Heart right ventricle (tissue), 16 donors: ENCODE measurements around the gene SMCO3. TPM values are rescaled to one million over a fixed set of nuclear protein-coding genes. Genes with fewer than 3 reads are reported as not detected.

Experiments
- ATAC-seq, 8 donors: fragments of 200-7000 bp; cut with Tn5 transposase; one replicate each; pipeline ENCODE4 v1.9.1; 2020; ENCODE audit warnings: mild to moderate bottlenecking in 8 of 8, moderate library complexity in 8 of 8, moderate number of reproducible peaks in 1 of 8
- DNase-seq, 2 donors: peaks; one replicate each; pipeline ENCODE4 v3.0.0-alpha.2; 2020
- H3K27ac ChIP-seq, 10 donors: fragments of 200-600 bp; sonication (generic) in 2 of 10; one replicate each; pipeline versions ENCODE4 v1.5.0 to v1.8.0; 2020 to 2022; ENCODE audit warnings: mild to moderate bottlenecking in 3 of 10
- H3K27me3 ChIP-seq, 7 donors: fragments of 200-600 bp; one replicate each; pipeline ENCODE4 v1.8.0; 2021 to 2022; ENCODE audit warnings: mild to moderate bottlenecking in 2 of 7
- H3K36me3 ChIP-seq, 9 donors: fragments of 200-600 bp; sonication (generic) in 1 of 9; one replicate each; pipeline versions ENCODE4 v1.5.0 to v1.8.0; 2020 to 2022; ENCODE audit warnings: mild to moderate bottlenecking in 2 of 9
- H3K4me1 ChIP-seq, 9 donors: fragments of 200-600 bp; sonication (generic) in 1 of 9; one replicate each; pipeline versions ENCODE4 v1.5.0 to v1.8.0; 2020 to 2022; ENCODE audit warnings: mild to moderate bottlenecking in 4 of 9
- H3K4me3 ChIP-seq, 10 donors: fragments of 200-600 bp; sonication (generic) in 2 of 10; one replicate each; pipeline versions ENCODE4 v1.5.0 to v1.8.0; 2020 to 2022; ENCODE audit warnings: mild to moderate bottlenecking in 7 of 10, moderate library complexity in 2 of 10
- H3K9me3 ChIP-seq, 11 donors: fragments of 200-600 bp in 10 of 11; sonication (generic) in 2 of 11; one replicate each; pipeline versions ENCODE4 v1.5.0 to v1.8.0; 2013 to 2022; ENCODE audit warnings: mild to moderate bottlenecking in 2 of 11, control low read depth in 1 of 11, moderate library complexity in 1 of 11
- WGBS, 2 donors: extraction: QIAGEN DNeasy Blood & Tissue Kit; methylation state at CpG; one replicate each; pipeline ENCODE4 v1.1.7; 2013; ENCODE audit warnings: inconsistent platforms in 1 of 2; 5-methylcytosine and 5-hydroxymethylcytosine counted together
- intact Hi-C, 10 donors: fragments of 100-400 bp; cut with DNase I; formaldehyde crosslinking; loops; one replicate each; pipeline versions ENCODE4 v1.11.1 to v1.14.2; 2022
- polyA plus RNA-seq, 2 donors: library from polyadenylated mRNA; stranded (reverse); fragments of 200-250 nt; gene quantifications; one replicate each; pipeline ENCODE4 v1.2.3, GENCODE V29; 2013
- total RNA-seq, 10 donors: library from RNA; stranded (reverse); fragmentation: NEBNext Ultra II Directional in 3 of 10; extraction: Animal tissue kit (Norgen Biotek cat#: 25700) in 3 of 10; gene quantifications; one replicate each; pipeline versions ENCODE4 v1.2.1 to v1.2.4, GENCODE V29; 2021 to 2023
- TF ChIP-seq, protein P1 (sequence below), 9 donors: fragments of 200-600 bp; sonication (generic) in 2 of 9; IDR thresholded peaks; one replicate each; pipeline versions ENCODE4 v1.5.0 to v1.8.0; 2021 to 2022; ENCODE audit warnings: antibody characterized with exemption in 9 of 9, mild to moderate bottlenecking in 5 of 9, moderate library complexity in 1 of 9
- donor health status: Arrhythmogenic right ventricular cardiomyopathy.
- donor health status: ischemic (EF 13 %, LVEDD 7.1; RV severe dilation, severe dysfunction).
- donor health status: healthy with polysubstance abuse.
- donor health status: DM: no; HTN: yes; CAD: no.
- donor health status: DM: no; HTN: no; CAD: no.
- donor health status: ischemic (EF 25% LVEDD 6.9; RV normal size, moderate dysfunction).
- donor health status: ischemic (EF 25% LVEDD 5.7; RV mildly dilated, moderate dysfunction).
- donor health status: healthy.
- donor health status: DM: yes; HTN: yes; CAD: no.
- donor health status: Ischemic cardiomyopathy.
- donor health status: ischemic (EF 35%, LVEDD 5.7; RV mildly dilated, moderate dysfunction).
- donor health status: nonischemic (EF 11% LVEDD 7.7; RV severe dilation, severe dysfunction).
- donor health status: DM: yes; HTN: yes; CAD: no.
- donor health status: PGD.
- donor health status: ischemic (EF 29% LVEDD 5.4; RV normal size, mild dysfunction).
- donor health status: nonischemic (EF 23%, LVEDD 6.1; RV moderate dilation, normal function).

SMCO3 gene
- total and polyA plus RNA-seq, 12 donors, result 0.10 to 1.3 (median 0.12) TPM; not detected in 5

DNA sequence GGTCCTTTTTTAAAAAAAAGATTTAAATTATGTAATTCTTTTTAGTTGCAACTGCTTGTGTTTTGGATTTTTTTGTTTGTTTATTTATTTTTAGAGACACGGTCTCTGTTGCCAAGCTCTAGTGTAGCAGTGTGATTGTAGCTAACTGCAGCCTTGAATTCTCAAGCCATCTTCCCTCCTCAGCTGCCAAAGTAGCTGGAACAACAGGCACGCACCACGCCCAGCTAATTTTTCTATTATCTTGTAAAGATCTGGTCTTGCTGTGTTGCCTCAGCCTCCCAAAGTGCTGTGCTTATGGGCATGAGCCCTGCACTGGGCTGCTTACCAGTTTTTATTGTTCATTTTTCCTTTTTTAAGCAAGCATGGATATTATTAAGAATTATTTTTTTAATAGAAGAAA is 40.0 kb upstream of the SMCO3 start:
- H3K4me1 ChIP-seq, result peaks cover 0 to 21% (median 11%) of the 10 kb centered on the region in 9 donors
- H3K4me3 ChIP-seq, result no peak overlapping the region
- H3K9me3 ChIP-seq, result peaks cover 0 to 21% (median 4%) of the 10 kb centered on the region in 11 donors
- ATAC-seq, result peak in 6 of 8 donors; percentile 26 to 75 (median 38)
- H3K27ac ChIP-seq, result peak overlapping the region in 8 of 10 donors; percentile 1 to 57 (median 20)
- no peak for DNase-seq
- 13 to 47% methylated on average over 3 of the region's 3 CpGs for WGBS, 2 donors
- intact Hi-C loops, result no loop called here
- no peaks in the 10 kb centered on the region for H3K27me3 ChIP-seq
- no peaks in the 10 kb centered on the region for H3K36me3 ChIP-seq
- TF ChIP-seq, protein P1, sequence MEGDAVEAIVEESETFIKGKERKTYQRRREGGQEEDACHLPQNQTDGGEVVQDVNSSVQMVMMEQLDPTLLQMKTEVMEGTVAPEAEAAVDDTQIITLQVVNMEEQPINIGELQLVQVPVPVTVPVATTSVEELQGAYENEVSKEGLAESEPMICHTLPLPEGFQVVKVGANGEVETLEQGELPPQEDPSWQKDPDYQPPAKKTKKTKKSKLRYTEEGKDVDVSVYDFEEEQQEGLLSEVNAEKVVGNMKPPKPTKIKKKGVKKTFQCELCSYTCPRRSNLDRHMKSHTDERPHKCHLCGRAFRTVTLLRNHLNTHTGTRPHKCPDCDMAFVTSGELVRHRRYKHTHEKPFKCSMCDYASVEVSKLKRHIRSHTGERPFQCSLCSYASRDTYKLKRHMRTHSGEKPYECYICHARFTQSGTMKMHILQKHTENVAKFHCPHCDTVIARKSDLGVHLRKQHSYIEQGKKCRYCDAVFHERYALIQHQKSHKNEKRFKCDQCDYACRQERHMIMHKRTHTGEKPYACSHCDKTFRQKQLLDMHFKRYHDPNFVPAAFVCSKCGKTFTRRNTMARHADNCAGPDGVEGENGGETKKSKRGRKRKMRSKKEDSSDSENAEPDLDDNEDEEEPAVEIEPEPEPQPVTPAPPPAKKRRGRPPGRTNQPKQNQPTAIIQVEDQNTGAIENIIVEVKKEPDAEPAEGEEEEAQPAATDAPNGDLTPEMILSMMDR (IDR thresholded peaks at IDR 0.05), result no peak

DNA sequence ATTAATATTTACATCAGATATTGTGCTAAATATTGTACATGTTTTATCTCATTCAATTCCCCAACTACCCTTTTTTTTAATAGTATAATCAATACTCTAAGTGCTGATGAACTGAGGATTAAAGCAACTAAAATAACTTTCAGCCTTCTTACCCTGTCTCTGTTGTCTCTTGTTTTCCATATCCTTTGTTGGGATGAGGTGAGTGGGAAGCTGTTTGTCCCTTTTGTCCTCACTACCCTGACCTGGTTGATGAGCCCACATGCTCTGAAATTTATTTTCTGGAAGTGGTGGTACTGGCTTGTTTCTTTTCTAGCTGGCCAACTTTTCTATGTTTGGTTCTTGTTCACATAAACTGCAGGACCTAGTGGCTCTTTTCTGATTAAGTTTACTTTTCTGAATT is 38.9 kb upstream of the SMCO3 start:
- Histone ChIP-seq H3K27me3 (no peaks in the 10 kb centered on the region), H3K4me3 (no peak overlapping the region), H3K27ac (no peak overlapping the region), H3K36me3 (no peaks in the 10 kb centered on the region), H3K4me1 (peaks cover 0 to 27% (median 11%) of the 10 kb centered on the region in 9 donors), H3K9me3 (peaks cover 0 to 17% (median 0%) of the 10 kb centered on the region in 11 donors)
- intact Hi-C loops, result no loop called here
- TF ChIP-seq, protein P1 (IDR thresholded peaks at IDR 0.05), result no peak
- ATAC-seq, result no peak
- no peak for DNase-seq

DNA sequence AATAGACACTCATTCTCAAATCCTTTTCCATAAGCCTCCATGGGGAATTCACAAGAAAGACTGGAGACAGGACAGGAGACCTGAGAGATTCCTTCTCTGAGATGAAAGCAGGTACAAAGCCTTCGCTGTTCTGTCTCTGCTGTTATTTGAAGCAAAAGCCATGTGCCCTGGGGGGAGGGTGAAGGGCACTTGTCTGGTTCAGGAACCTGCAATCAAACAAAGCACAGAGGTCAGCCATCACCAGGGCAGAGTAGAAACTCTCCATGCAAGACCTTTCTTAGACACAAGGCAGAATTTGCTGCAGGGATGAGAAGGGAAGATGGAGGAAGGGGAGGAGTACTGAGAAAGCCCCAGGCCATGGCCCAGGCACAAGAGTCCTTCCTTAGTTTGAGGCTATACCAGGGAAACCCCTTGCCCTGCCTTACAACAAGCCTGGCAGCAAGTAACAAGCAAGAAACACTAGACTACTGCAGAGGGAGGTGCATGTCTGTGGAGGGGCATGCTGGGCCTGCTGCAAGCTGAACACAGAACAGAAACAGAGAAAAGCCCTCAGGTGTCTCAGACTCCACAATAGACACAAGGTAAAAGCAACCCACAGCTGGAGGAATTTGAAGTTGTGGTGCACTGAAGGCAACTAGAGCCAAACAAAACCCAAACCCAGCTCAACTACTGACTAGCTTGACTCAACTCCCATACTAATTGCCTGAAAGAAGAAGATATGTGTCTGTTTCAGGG is 37.1 kb upstream of the SMCO3 start:
- H3K9me3 ChIP-seq, result peaks cover 0 to 3% (median 0%) of the 10 kb centered on the region in 11 donors
- TF ChIP-seq, protein P1 (IDR thresholded peaks at IDR 0.05), result no peak
- H3K27me3 ChIP-seq, result no peaks in the 10 kb centered on the region
- ATAC-seq, result no peak
- WGBS, 2 donors, result 97 to 100% methylated on average over 1 of the region's 1 CpG
- peak overlapping the region in 2 of 10 donors; percentile 48 to 83 for H3K27ac ChIP-seq
- intact Hi-C loops, result no loop called here
- DNase-seq, result no peak
- no peaks in the 10 kb centered on the region for H3K36me3 ChIP-seq
- peaks cover 0 to 44% (median 25%) of the 10 kb centered on the region in 9 donors for H3K4me1 ChIP-seq
- no peak overlapping the region for H3K4me3 ChIP-seq

DNA sequence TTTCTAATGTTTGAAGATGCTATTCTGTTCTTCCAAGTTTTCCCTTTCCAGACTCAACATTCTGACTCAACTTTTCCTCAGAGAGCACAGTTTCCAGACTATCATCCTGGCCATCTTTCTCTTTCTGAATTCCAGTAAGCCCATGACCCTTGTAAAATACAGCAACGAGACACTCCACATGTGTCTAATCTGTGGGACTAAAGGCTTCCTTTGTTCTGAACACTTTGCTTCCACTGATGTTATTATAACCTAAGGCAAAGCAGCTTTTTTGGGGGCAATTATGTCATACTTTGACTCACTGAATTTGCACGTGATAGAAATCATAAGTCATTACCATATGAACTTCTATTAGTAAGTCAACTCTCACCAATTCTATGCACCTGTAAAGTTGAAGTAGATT is 35.7 kb upstream of the SMCO3 start:
- H3K9me3 ChIP-seq, result no peaks in the 10 kb centered on the region
- H3K4me1 ChIP-seq, result peaks cover 0 to 52% (median 32%) of the 10 kb centered on the region in 9 donors
- no peaks in the 10 kb centered on the region for H3K27me3 ChIP-seq
- intact Hi-C loops, result loop anchor here in 8 of 10 donors (5.0 to 10.0 kb wide), 10 partner anchors 38 to 425 kb away; partner anchors contain the start of genes RERG (in 4 of the 8) and MGP (in 2 of the 8)
- TF ChIP-seq, protein P1 (IDR thresholded peaks at IDR 0.05), result no peak
- H3K36me3 ChIP-seq, result no peaks in the 10 kb centered on the region
- 60 to 72% methylated on average over 2 of the region's 2 CpGs for WGBS, 2 donors
- no peak overlapping the region for H3K4me3 ChIP-seq
- H3K27ac ChIP-seq, result peak overlapping the region in 8 of 10 donors; percentile 2 to 83 (median 52)
- DNase-seq (peak in 1 of 2 donors; percentile 23), ATAC-seq (peak; percentile 62 to 84 (median 78))
